Measurements from ENCODE around the gene HAVCR2.

- no peak for TF ChIP-seq CTCF (IDR thresholded peaks at IDR 0.05; ENCODE audit: low read length)
- no peak for TF ChIP-seq EZH2 (IDR thresholded peaks at IDR 0.05; ENCODE audit: borderline replicate concordance, low read length)
Measured at GRCh38 chr5:157107508-157107907, 1.3 kb downstream of the HAVCR2 start.
